PC-9 (cell line): ENCODE measurements around the gene ELN.

Experiments used
- EZH2 ChIP-seq: fragments of 200-600 bp; sonication (generic); IDR thresholded peaks from 2 replicates; pipeline ENCODE4 v1.8.0; 2017; ENCODE audit warnings: antibody characterized with exemption, low read depth
- TF ChIP-seq, protein P1 (sequence below): fragments of 200-600 bp; sonication (generic); conservative IDR thresholded peaks from 2 replicates; pipeline ENCODE4 v1.6.1; 2017; ENCODE audit warnings: mixed run types, antibody characterized with exemption, mild to moderate bottlenecking, moderate library complexity

DNA sequence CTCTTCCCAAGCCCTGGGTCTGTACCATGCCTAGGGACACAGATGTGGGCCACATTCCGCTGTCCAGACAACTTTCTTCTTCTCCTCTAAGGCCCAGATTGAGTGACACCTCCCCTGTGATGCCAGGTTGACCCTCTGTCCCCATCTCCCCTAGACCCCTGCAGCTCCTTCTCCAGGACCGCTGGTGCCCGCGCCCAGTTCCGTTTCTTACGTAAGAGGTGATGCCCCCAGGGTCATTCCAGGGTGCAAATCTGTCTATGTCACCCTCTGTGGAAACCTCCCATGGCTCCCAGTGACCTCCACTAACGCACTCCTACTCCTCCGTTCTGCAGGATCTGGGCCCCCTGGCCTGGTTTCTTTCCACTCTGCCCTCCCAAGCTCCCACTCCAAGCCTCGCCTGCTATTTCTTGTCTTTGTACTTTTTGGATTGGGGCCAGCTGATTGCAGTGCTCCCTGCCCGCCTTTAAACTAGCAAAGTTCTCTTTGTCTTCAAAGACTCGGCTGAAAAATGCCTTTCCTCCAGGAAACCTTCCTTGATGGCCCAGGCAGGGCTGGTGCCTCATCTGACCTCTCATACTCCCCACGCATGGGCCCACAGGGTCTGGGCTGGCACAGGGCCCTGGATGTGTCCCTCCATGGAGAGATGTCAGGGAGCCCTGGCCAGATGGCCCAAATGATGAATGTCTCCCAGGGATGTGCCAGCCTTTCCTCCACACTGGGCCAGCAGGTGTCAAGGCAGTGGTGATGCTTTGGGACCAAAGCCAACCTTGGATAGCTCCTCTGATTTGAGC is 21.3 kb upstream of the ELN start:
- TF ChIP-seq, protein P1, sequence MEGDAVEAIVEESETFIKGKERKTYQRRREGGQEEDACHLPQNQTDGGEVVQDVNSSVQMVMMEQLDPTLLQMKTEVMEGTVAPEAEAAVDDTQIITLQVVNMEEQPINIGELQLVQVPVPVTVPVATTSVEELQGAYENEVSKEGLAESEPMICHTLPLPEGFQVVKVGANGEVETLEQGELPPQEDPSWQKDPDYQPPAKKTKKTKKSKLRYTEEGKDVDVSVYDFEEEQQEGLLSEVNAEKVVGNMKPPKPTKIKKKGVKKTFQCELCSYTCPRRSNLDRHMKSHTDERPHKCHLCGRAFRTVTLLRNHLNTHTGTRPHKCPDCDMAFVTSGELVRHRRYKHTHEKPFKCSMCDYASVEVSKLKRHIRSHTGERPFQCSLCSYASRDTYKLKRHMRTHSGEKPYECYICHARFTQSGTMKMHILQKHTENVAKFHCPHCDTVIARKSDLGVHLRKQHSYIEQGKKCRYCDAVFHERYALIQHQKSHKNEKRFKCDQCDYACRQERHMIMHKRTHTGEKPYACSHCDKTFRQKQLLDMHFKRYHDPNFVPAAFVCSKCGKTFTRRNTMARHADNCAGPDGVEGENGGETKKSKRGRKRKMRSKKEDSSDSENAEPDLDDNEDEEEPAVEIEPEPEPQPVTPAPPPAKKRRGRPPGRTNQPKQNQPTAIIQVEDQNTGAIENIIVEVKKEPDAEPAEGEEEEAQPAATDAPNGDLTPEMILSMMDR: no peak
- no peak for TF ChIP-seq EZH2
